ENCODE results near the gene ZDHHC17.

The ZDHHC17 gene

DNA sequence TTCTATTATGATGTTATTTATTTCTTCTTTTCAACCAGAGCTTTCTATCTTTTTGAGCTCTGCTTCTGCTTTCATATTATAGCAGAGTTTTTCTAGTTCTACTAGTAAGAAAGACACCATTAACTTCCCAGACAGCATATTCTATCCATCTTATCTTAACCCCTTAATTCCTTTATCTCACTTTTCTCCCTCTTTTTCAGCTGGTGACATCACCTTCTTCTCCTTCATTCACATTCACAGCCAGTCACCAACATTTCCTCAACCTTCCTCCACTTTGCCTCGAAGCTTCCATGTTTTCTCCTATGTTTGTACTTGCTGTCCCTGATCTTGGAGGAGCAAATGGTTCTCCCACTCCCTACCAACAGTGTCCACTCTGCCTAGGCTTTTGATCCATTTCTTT lies 118.5 kb downstream of the ZDHHC17 start:
- TF ChIP-seq, protein P1, sequence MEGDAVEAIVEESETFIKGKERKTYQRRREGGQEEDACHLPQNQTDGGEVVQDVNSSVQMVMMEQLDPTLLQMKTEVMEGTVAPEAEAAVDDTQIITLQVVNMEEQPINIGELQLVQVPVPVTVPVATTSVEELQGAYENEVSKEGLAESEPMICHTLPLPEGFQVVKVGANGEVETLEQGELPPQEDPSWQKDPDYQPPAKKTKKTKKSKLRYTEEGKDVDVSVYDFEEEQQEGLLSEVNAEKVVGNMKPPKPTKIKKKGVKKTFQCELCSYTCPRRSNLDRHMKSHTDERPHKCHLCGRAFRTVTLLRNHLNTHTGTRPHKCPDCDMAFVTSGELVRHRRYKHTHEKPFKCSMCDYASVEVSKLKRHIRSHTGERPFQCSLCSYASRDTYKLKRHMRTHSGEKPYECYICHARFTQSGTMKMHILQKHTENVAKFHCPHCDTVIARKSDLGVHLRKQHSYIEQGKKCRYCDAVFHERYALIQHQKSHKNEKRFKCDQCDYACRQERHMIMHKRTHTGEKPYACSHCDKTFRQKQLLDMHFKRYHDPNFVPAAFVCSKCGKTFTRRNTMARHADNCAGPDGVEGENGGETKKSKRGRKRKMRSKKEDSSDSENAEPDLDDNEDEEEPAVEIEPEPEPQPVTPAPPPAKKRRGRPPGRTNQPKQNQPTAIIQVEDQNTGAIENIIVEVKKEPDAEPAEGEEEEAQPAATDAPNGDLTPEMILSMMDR (IDR thresholded peaks at IDR 0.05; ENCODE audit: low read depth, low read length), result no peak
- no peak overlapping the region for H3K4me3 ChIP-seq (replicated peaks in 1 of 2; ENCODE audit: low read depth in 2 of 2, low read length in 2 of 2)
- DNase-seq (ENCODE audit: low read depth in 2 of 2), result no peak

DNA sequence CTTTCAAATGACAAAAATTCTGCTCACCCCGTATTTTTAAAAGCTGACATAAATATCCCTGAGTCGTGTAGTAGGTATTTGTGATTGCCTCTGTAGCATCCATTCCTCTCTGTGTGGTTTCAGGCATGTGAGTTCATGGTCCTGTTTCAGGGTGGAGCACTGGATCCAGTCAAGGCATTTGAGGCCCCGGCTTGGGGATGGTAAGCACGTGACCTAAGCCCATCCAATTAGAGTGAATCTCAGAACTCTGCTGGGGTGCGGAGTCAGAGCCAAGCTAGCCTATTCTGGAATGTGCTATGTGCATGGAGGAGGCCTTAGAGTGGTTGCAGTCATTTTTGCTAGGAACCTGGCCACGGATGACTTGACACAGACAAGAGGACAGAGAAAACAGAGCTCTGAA lies 119.2 kb downstream of the ZDHHC17 start:
- TF ChIP-seq, protein P1 (IDR thresholded peaks at IDR 0.05; ENCODE audit: low read depth, low read length), result no peak
- H3K4me3 ChIP-seq (replicated peaks in 1 of 2; ENCODE audit: low read depth in 2 of 2, low read length in 2 of 2), result no peak overlapping the region
- DNase-seq (ENCODE audit: low read depth in 2 of 2), result peak; percentile 34 to 46

DNA sequence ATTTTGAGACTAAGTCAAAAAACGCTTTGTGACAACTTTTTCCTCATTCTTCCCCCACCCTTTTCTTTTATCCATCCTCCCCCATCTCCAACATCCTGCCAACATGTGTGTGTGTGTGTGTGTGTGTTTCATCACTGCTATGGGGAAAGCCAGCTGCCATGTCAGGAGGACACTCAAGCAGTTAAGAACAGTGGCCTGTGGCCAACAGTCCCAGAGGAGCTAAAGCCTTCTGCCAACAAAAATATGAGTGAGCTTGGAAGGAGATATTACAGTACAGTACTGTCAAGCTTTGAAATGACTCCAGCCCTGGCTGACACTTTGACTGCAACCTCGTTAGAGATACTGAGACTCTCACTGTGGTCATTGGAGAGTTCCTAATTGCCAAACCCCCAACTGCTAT lies 119.9 kb downstream of the ZDHHC17 start:
- H3K4me3 ChIP-seq (replicated peaks in 1 of 2; ENCODE audit: low read depth in 2 of 2, low read length in 2 of 2), result no peak overlapping the region
- peak; percentile 84 to 96 for DNase-seq (ENCODE audit: low read depth in 2 of 2)
- TF ChIP-seq, protein P1 (IDR thresholded peaks at IDR 0.05; ENCODE audit: low read depth, low read length), result no peak

DNA sequence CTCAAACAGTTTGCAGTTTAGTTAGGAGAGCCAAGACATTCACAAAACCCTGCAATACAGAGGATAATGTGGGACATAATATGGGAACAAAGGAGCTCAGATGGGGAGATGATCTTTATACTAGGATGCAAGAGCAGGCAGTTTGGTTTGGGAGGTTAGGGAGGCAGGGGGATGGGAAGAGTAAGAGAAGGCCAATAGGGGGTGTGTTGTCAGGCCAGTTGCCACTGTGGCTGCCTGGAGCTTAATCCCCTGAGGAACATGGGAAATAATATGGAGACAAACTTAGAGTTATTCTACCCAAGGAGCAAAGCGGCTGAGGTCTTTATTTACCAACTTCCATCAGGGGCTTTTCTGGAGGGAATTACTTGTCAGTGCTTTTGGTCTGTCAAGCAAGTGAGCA lies 124.9 kb downstream of the ZDHHC17 start:
- DNase-seq (ENCODE audit: low read depth in 2 of 2), result no peak
- TF ChIP-seq, protein P1 (IDR thresholded peaks at IDR 0.05; ENCODE audit: low read depth, low read length), result no peak
- no peak overlapping the region for H3K4me3 ChIP-seq (replicated peaks in 1 of 2; ENCODE audit: low read depth in 2 of 2, low read length in 2 of 2)

DNA sequence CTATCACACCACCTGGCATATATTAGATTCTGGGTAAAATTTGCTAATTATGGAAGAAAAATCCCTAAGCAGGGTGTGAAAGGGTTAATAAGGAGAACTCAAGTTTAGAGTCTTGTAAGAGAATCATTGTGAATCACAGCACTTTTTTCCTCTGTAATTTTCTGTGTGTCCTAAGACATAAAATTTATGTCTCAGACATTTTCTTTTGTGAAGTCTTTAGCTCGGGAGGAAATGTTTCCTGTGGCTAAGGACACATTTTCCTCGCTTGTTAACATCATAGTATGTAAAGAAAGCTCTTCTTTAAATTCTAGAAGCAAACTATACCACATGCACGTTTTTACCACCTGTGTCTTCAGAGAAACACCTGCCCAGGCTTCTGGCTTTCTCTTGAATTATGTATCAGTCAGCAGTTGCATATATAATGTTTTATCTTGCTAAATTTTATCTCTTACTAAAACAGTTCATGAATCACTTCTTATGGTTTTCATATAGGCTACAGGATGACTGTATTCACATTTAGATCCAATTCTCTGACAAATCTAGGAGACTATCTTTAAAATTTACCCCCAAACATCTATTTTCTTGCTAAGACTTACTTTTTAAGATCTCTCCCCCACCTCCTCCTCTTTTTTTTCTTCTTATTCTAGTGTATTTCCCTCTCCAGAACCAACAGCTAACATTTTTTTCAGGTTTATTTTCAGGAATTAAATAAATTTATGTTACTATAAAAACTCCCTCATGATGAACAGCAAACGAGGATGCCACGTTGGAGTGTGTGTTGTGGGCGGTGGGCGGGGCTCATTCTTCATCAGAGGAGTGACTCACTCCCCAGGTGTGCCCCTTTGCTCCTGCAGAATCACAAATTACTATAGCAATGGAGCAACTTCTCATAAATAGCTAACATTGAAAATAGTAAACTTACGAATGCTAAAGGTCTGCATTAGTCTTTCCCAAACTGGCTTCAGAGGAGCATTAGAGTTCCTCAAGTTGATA lies 126.5 kb downstream of the ZDHHC17 start:
- no peak overlapping the region for H3K4me3 ChIP-seq (replicated peaks in 1 of 2; ENCODE audit: low read depth in 2 of 2, low read length in 2 of 2)
- DNase-seq (ENCODE audit: low read depth in 2 of 2), result no peak
- TF ChIP-seq, protein P1 (IDR thresholded peaks at IDR 0.05; ENCODE audit: low read depth, low read length), result no peak

DNA sequence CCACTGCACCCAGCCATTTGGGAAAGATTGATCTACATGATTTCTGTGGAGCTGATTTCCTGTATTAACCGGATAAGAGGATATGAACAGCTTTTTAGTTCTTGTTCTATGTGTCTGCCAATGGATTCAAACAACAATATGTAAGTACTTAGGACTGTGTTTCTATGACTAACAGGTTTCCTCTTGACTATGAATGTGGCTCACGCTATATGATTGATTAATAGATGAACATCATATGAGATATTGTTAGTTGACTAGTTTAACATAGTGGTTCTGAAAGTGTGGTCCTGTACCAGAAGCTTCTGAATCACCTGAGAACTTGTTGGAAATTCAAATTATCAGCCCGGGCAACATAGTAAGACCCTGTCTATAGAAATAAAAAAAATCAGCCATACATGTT lies 127.7 kb downstream of the ZDHHC17 start:
- DNase-seq (ENCODE audit: low read depth in 2 of 2), result no peak
- H3K4me3 ChIP-seq (replicated peaks in 1 of 2; ENCODE audit: low read depth in 2 of 2, low read length in 2 of 2), result no peak overlapping the region
- TF ChIP-seq, protein P1 (IDR thresholded peaks at IDR 0.05; ENCODE audit: low read depth, low read length), result no peak
